Fibroblast of lung (primary cell): ENCODE measurements around the gene NUP205. TPM values are rescaled to one million over a fixed set of nuclear protein-coding genes. Genes with fewer than 3 reads are reported as not detected.
A peak's percentile ranks its signal among the peaks of the same experiment; 100 is the strongest.

ENCODE experiments used
- DNase-seq, 2 donors: peaks; one replicate each; pipeline versions ENCODE4 v3.0.0 to v3.0.0-alpha.2; 2010; ENCODE audit warnings: low read depth in 2 of 2
- H2AFZ ChIP-seq: 2 replicates; pipeline ENCODE4 v1.5.1; 2012; ENCODE audit warnings: low read length, control low read depth, inconsistent platforms
- H3K27ac ChIP-seq: 2 replicates; pipeline ENCODE4 v1.5.1; 2011; ENCODE audit warnings: low read length, control low read depth; ENCODE audit not compliant: insufficient read depth
- H3K27me3 ChIP-seq: 2 replicates; pipeline ENCODE4 v1.5.1; 2011; ENCODE audit warnings: mild to moderate bottlenecking, low read length; ENCODE audit not compliant: control insufficient read depth, insufficient read depth
- H3K36me3 ChIP-seq: 2 replicates; pipeline ENCODE4 v1.5.1; 2011; ENCODE audit warnings: low read length; ENCODE audit not compliant: control insufficient read depth, insufficient read depth
- H3K4me1 ChIP-seq: 2 replicates; pipeline ENCODE4 v1.5.1; 2011; ENCODE audit warnings: low read length; ENCODE audit not compliant: control insufficient read depth, insufficient read depth; ENCODE audit errors: extremely low read depth
- H3K4me2 ChIP-seq: 2 replicates; pipeline ENCODE4 v1.5.1; 2011; ENCODE audit warnings: low read length, control low read depth; ENCODE audit not compliant: insufficient read depth; ENCODE audit errors: extremely low read depth
- H3K4me3 ChIP-seq, 4 experiments: fragments of 200-600 bp in 1 of 4; sonication (generic) in 1 of 4; replicated peaks in 1 of 4; 2 replicates each; pipeline ENCODE4 v1.5.1; 2011 to 2016; ENCODE audit warnings: low read length in 4 of 4, low read depth in 3 of 4, mild to moderate bottlenecking in 3 of 4, control low read depth in 2 of 4, inconsistent platforms in 1 of 4, mixed read lengths in 1 of 4; ENCODE audit not compliant: insufficient read depth in 1 of 4; ENCODE audit errors: control extremely low read depth in 1 of 4
- H3K79me2 ChIP-seq: 2 replicates; pipeline ENCODE4 v1.5.1; 2012; ENCODE audit warnings: mild to moderate bottlenecking, low read length, inconsistent platforms; ENCODE audit not compliant: control insufficient read depth, insufficient read depth
- H3K9ac ChIP-seq: 2 replicates; pipeline ENCODE4 v1.5.1; 2011; ENCODE audit warnings: mild to moderate bottlenecking, low read length, control low read depth; ENCODE audit not compliant: insufficient read depth
- H3K9me3 ChIP-seq: 2 replicates; pipeline ENCODE4 v1.5.1; 2012; ENCODE audit warnings: low read depth, low read length; ENCODE audit not compliant: control insufficient read depth, insufficient read depth
- H4K20me1 ChIP-seq: 2 replicates; pipeline ENCODE4 v1.5.1; 2011; ENCODE audit warnings: low read length; ENCODE audit not compliant: control insufficient read depth, insufficient read depth; ENCODE audit errors: extremely low read depth
- EZH2 ChIP-seq: IDR thresholded peaks from 2 replicates; pipeline ENCODE4 v1.5.1; 2012; ENCODE audit warnings: low read length, control low read depth, mild to moderate bottlenecking; ENCODE audit errors: missing control alignments
- polyA plus RNA-seq, 2 donors: library from polyadenylated mRNA; depleted of rRNA in 1 of 2; stranded (reverse) in 1 of 2; unstranded in 1 of 2; fragments of >200 nt; gene quantifications; 2 replicates each; pipeline ENCODE4 v1.2.1, GENCODE V29; 2011 to 2012; ENCODE audit warnings: missing spikeins in 1 of 2
- total RNA-seq: library from RNA; depleted of rRNA; stranded (reverse); fragments of >200 nt; gene quantifications from 2 replicates; pipeline ENCODE4 v1.2.1, GENCODE V29; 2014
- TF ChIP-seq, protein P1 (sequence below), 2 donors: IDR thresholded peaks in 1 of 2; conservative IDR thresholded peaks in 1 of 2; 1 replicate in 1 of 2; 2 replicates in 1 of 2; pipeline ENCODE4 v1.5.1; 2011 to 2012; ENCODE audit warnings: low read length in 2 of 2, control low read depth in 1 of 2, inconsistent platforms in 1 of 2, low read depth in 1 of 2, mild to moderate bottlenecking in 1 of 2

The NUP205 gene
- total and polyA plus RNA-seq, 2 donors (not counting 1 experiment from before 2014, with no cell fraction given): 28.1 to 36.7 TPM

DNA sequence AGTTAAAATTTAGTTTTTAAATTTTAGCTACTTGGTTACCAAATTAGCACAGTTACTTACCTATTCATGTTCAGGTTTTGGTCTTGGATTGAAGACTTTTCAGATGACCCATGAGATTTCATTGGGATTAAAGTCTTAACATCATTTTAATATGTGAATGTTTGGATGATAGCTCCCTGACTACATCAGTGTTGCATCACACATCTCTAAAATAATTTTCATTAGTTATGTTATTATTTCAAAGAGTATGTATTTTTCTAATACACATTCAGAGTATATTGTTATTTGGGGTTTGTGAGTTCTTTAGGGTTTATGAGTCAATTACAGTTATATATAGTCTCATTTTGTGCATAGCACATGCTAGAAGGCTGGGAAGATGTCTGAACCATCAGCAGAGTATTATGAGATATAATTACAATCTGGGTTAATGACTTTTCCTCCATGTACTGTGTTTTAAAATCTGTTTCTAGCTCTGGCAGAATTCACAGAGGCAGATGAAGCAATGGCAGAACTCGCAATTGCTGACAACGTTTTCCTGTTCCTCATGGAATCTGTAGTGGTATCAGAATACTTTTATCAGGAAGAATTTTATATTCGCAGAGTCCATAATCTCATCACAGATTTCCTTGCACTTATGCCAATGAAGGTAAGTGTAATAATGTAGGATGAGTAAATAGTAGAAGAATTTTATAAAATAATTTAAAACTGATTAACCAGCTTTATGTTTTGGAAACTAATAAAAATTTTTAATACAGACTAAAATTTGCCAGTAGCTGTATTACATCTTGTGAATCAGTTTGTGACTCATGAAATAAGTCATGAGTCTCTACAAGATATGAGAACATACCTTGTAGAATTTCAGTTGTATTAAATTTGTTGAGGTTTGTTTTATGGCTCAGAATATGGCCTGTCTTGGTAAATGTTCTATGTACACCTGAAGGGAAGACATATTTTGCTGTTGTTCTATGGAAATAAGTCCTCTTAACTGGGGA lies 26.9 kb downstream of the NUP205 start:
- H3K4me2 ChIP-seq: no peak overlapping the region
- H3K27ac ChIP-seq: no peak overlapping the region
- TF ChIP-seq, protein P1, sequence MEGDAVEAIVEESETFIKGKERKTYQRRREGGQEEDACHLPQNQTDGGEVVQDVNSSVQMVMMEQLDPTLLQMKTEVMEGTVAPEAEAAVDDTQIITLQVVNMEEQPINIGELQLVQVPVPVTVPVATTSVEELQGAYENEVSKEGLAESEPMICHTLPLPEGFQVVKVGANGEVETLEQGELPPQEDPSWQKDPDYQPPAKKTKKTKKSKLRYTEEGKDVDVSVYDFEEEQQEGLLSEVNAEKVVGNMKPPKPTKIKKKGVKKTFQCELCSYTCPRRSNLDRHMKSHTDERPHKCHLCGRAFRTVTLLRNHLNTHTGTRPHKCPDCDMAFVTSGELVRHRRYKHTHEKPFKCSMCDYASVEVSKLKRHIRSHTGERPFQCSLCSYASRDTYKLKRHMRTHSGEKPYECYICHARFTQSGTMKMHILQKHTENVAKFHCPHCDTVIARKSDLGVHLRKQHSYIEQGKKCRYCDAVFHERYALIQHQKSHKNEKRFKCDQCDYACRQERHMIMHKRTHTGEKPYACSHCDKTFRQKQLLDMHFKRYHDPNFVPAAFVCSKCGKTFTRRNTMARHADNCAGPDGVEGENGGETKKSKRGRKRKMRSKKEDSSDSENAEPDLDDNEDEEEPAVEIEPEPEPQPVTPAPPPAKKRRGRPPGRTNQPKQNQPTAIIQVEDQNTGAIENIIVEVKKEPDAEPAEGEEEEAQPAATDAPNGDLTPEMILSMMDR (conservative IDR thresholded peaks at IDR 0.05 in 1 of 2, IDR thresholded peaks at IDR 0.05 in 1 of 2; ENCODE audit: low read depth in 1 of 2, low read length in 2 of 2): no peak
- TF ChIP-seq EZH2: no peak
- no peaks in the 10 kb centered on the region for H3K27me3 ChIP-seq
- no peak overlapping the region for H3K9ac ChIP-seq
- no peak overlapping the region for H3K4me3 ChIP-seq
- no peaks in the 10 kb centered on the region for H3K79me2 ChIP-seq
- H3K4me1 ChIP-seq: no peaks in the 10 kb centered on the region
- no peaks in the 10 kb centered on the region for H3K36me3 ChIP-seq
- H4K20me1 ChIP-seq: no peaks in the 10 kb centered on the region
- DNase-seq: peak in 1 of 2 donors; percentile 23
- H2AFZ ChIP-seq: no peak overlapping the region
- no peaks in the 10 kb centered on the region for H3K9me3 ChIP-seq

DNA sequence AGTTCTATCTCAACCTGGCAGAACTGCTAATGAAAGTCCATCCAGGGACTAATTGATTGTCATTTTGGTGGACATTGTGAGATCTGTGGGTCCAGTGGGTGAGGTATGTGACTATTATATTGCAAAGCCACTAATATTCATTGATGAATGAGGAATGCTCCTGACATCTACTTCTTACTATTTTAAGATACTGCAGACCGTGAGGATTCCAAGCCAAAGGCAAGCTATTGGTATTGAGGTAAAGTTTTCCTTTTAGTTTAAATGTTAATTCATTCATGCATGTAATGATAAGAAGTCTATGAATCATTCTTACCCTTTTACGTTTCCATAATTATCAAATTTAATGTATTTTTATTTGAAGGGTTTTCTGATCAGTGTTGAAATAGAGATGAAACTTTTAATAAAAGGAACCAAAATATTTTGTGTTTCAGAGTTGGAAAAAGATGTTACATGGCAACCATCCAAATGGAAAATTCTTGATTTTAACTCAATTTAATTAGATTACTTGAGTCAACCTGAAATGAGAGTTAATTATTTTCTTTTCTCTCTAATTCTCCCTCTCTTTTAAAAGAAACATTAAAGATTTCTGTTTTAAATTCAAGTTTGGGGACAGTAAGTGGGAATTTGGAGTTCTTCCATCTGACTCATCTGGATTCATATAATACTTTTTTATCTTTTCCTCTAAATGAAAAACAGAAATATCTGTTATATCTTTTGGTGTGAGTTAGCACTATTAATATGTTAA lies 39.6 kb downstream of the NUP205 start:
- DNase-seq: peak; percentile 8 to 61
- no peak overlapping the region for H3K4me2 ChIP-seq

More for the DNA sequence above, 39.6 kb downstream of the NUP205 start:
- H4K20me1 ChIP-seq: no peaks in the 10 kb centered on the region
- TF ChIP-seq, protein P1 (conservative IDR thresholded peaks at IDR 0.05 in 1 of 2, IDR thresholded peaks at IDR 0.05 in 1 of 2; ENCODE audit: low read depth in 1 of 2, low read length in 2 of 2): no peak
- TF ChIP-seq EZH2: no peak
- H3K4me3 ChIP-seq: no peak overlapping the region
- H3K4me1 ChIP-seq: no peaks in the 10 kb centered on the region
- no peak overlapping the region for H3K27ac ChIP-seq
- no peaks in the 10 kb centered on the region for H3K27me3 ChIP-seq
- H3K9me3 ChIP-seq: no peaks in the 10 kb centered on the region
- no peak overlapping the region for H3K9ac ChIP-seq
- H2AFZ ChIP-seq: no peak overlapping the region
- H3K36me3 ChIP-seq: peaks cover 1% of the 10 kb centered on the region
- no peaks in the 10 kb centered on the region for H3K79me2 ChIP-seq
